K562 (cell line): ENCODE measurements around the gene FAF2. TPM values are rescaled to one million over a fixed set of nuclear protein-coding genes. Genes with fewer than 3 reads are reported as not detected.

ENCODE experiments used
- E2F6 ChIP-seq, 2 experiments: IDR thresholded peaks; 2 replicates each; pipeline ENCODE4 v1.6.1; 2011; ENCODE audit warnings: borderline replicate concordance in 1 of 2, control low read depth in 1 of 2, low read depth in 1 of 2, low read length in 1 of 2, mild to moderate bottlenecking in 1 of 2, mixed read lengths in 1 of 2, moderate library complexity in 1 of 2; ENCODE audit not compliant: insufficient read depth in 1 of 2, insufficient read length in 1 of 2, poor library complexity in 1 of 2, severe bottlenecking in 1 of 2; ENCODE audit errors: extremely low read depth in 1 of 2
- HMG20A ChIP-seq: fragments of 450-650 bp; formaldehyde crosslinking; conservative IDR thresholded peaks from 2 replicates; pipeline ENCODE4 v1.4.0; 2020; ENCODE audit warnings: mild to moderate bottlenecking, mixed read lengths
- MAX ChIP-seq: sonication (generic); formaldehyde crosslinking; IDR thresholded peaks from 2 replicates; pipeline ENCODE4 v1.9.0; 2022; ENCODE audit warnings: mild to moderate bottlenecking, missing genetic modification reagents
- MYBL2 ChIP-seq, 2 experiments: fragments of 450-650 bp in 1 of 2; sonication (generic) in 1 of 2; formaldehyde crosslinking in 1 of 2; IDR thresholded peaks; 2 replicates each; pipeline versions ENCODE4 v1.6.1 to v1.8.1; 2017 to 2022; ENCODE audit warnings: borderline replicate concordance in 1 of 2, inconsistent platforms in 1 of 2, low read depth in 1 of 2, mild to moderate bottlenecking in 1 of 2, missing genetic modification reagents in 1 of 2, moderate library complexity in 1 of 2
- NBN ChIP-seq: fragments of 450-650 bp; IDR thresholded peaks from 2 replicates; pipeline ENCODE4 v1.6.1; 2016; ENCODE audit warnings: low read depth, mild to moderate bottlenecking
- NFATC3 ChIP-seq: fragments of 450-650 bp; IDR thresholded peaks from 2 replicates; pipeline ENCODE4 v1.6.1; 2017; ENCODE audit warnings: mild to moderate bottlenecking
- PCBP2 ChIP-seq: fragments of 200-400 bp; formaldehyde crosslinking; IDR thresholded peaks from 2 replicates; pipeline ENCODE4 v1.6.1; 2018; ENCODE audit warnings: low read length, low read depth, mild to moderate bottlenecking, moderate library complexity; ENCODE audit not compliant: poor library complexity, severe bottlenecking
- RB1 ChIP-seq: fragments of 450-650 bp; IDR thresholded peaks from 2 replicates; pipeline ENCODE4 v1.6.1; 2017; ENCODE audit warnings: low read depth, mild to moderate bottlenecking
- RBM15 ChIP-seq: fragments of 200-400 bp; formaldehyde crosslinking; IDR thresholded peaks from 2 replicates; pipeline ENCODE4 v1.6.1; 2018; ENCODE audit warnings: mild to moderate bottlenecking, low read length, moderate library complexity; ENCODE audit not compliant: insufficient read depth
- SP2 ChIP-seq: IDR thresholded peaks from 2 replicates; pipeline ENCODE4 v1.6.1; 2011; ENCODE audit warnings: mild to moderate bottlenecking, low read depth, low read length, moderate library complexity; ENCODE audit not compliant: poor library complexity, severe bottlenecking; ENCODE audit errors: extremely low read depth
- TARDBP ChIP-seq: fragments of 450-650 bp; IDR thresholded peaks from 2 replicates; pipeline ENCODE4 v1.6.1; 2016
- TCF3 ChIP-seq: sonication (generic); formaldehyde crosslinking; IDR thresholded peaks from 2 replicates; pipeline ENCODE4 v1.4.0; 2020; ENCODE audit warnings: mild to moderate bottlenecking, missing genetic modification reagents
- ZBTB40 ChIP-seq, 2 experiments: fragments of 450-650 bp in 1 of 2; sonication (generic) in 1 of 2; formaldehyde crosslinking in 1 of 2; IDR thresholded peaks; 2 replicates each; pipeline versions ENCODE4 v1.7.1 to v1.9.0; 2016 to 2022; ENCODE audit warnings: inconsistent platforms in 1 of 2, mild to moderate bottlenecking in 1 of 2, missing genetic modification reagents in 1 of 2
- ZNF134 ChIP-seq: fragments of 250-450 bp; sonication (Bioruptor Pico); conservative IDR thresholded peaks from 2 replicates; pipeline ENCODE4 v1.4.0; 2020
- ZNF263 ChIP-seq: sonication (generic); formaldehyde crosslinking; IDR thresholded peaks from 2 replicates; pipeline ENCODE4 v1.8.0; 2022; ENCODE audit warnings: mild to moderate bottlenecking, missing genetic modification reagents, borderline replicate concordance
- ZNF699 ChIP-seq: fragments of 250-450 bp; sonication (Bioruptor Pico); IDR thresholded peaks from 2 replicates; pipeline ENCODE4 v1.8.0; 2021; ENCODE audit warnings: mild to moderate bottlenecking, moderate library complexity; ENCODE audit not compliant: insufficient replicate concordance
- polyA plus RNA-seq, 8 experiments: library from polyadenylated mRNA; depleted of rRNA in 4 of 8; stranded (reverse) in 5 of 8; unstranded in 3 of 8; fragments of >200 nt; fragmentation: Nextera tagmentation in 2 of 8; fragmentation: Illumina TruSeq in 1 of 8; extraction: Ambion mirVana in 2 of 8; extraction: Trizol in 1 of 8; gene quantifications; 2 replicates each; pipeline versions ENCODE4 v1.2.1 to v1.2.3, GENCODE V29; 2011 to 2014; ENCODE audit warnings: inconsistent platforms in 1 of 8, missing spikeins in 1 of 8
- total RNA-seq, 7 experiments: library from RNA; depleted of rRNA in 6 of 7; stranded (reverse); fragments of >200 nt in 6 of 7; fragmentation: Illumina TruSeq in 2 of 7; extraction: Trizol in 2 of 7; gene quantifications; 2 replicates each; pipeline versions ENCODE4 v1.2.1 to v1.2.3, GENCODE V29; 2011 to 2021; ENCODE audit warnings: low replicate concordance in 1 of 7

Gene FAF2
- total and polyA plus RNA-seq, 9 of the 15 experiments (the other 6 are each of a cell fraction or from before 2014, with no cell fraction given), result 25.0 to 44.6 (median 36.1) TPM

- 0 out of 2 replicates have a peak, but pooled peaks have one; percentile 44 for TF ChIP-seq ZBTB40 (IDR thresholded peaks at IDR 0.05)
- no peak for TF ChIP-seq ZBTB40 (CRISPR knock-in tag; IDR thresholded peaks at IDR 0.05)
- TF ChIP-seq RBM15, result no peak
- TF ChIP-seq ZNF134, result no peak
- 0 out of 2 replicates have a peak, but pooled peaks have one; percentile 18 for TF ChIP-seq TCF3 (CRISPR knock-in tag)
- TF ChIP-seq HMG20A (CRISPR knock-in tag), result no peak
- no peak for TF ChIP-seq SP2
- TF ChIP-seq NBN, result peak; percentile 22; the same call in 1 of the 2 replicates
- TF ChIP-seq MYBL2 (IDR thresholded peaks at IDR 0.05; ENCODE audit: low read depth), result no peak
- no peak for TF ChIP-seq MYBL2 (CRISPR knock-in tag; IDR thresholded peaks at IDR 0.05; ENCODE audit: borderline replicate concordance)
- peak; percentile 8 for TF ChIP-seq RB1
- no peak for TF ChIP-seq ZNF699 (CRISPR knock-in tag)
- no peak for TF ChIP-seq TARDBP
- TF ChIP-seq E2F6 (IDR thresholded peaks at IDR 0.05; ENCODE audit: borderline replicate concordance in 1 of 2, extremely low read depth in 1 of 2, insufficient read depth in 1 of 2, insufficient read length in 1 of 2, low read depth in 1 of 2, low read length in 1 of 2, poor library complexity in 1 of 2, severe bottlenecking in 1 of 2), result no peak
- 0 out of 2 replicates have a peak, but pooled peaks have one; percentile 2 for TF ChIP-seq MAX (CRISPR knock-in tag)
- TF ChIP-seq PCBP2, result no peak
- no peak for TF ChIP-seq NFATC3
- no peak for TF ChIP-seq ZNF263 (CRISPR knock-in tag)
Measured at GRCh38 chr5:176543428-176544182, 95.4 kb downstream of the FAF2 start (continued).
